ENCODE results near the gene AGBL5. TPM values are rescaled to one million over a fixed set of nuclear protein-coding genes. Genes with fewer than 3 reads are reported as not detected.

AGBL5 gene
- total and polyA plus RNA-seq, 2 of the 13 experiments (the other 11 are each of a cell fraction or from before 2014, with no cell fraction given) = 55.9 to 73.3 TPM

GRCh38 chr2:27069961-27070618 lies 18.6 kb downstream of the AGBL5 start:
- peak overlapping the region; percentile 97 for H3K9ac ChIP-seq (ENCODE audit: insufficient read depth, low read depth, low read length)
- peak overlapping the region; percentile 72 for H3K27ac ChIP-seq (ENCODE audit: extremely low read length, insufficient read depth, low read length)

GRCh38 chr2:27070653-27071276 lies 19.3 kb downstream of the AGBL5 start:
- FAIRE-seq (no peak), ATAC-seq (peak; percentile 2), DNase-seq (ENCODE audit: low spot score) (no peak)
- Histone ChIP-seq H3K27me3 (ENCODE audit: control insufficient read depth in 1 of 2, insufficient read depth in 2 of 2, low read length in 2 of 2) (peaks cover 0 to 16% of the 10 kb centered on the region in 2 experiments; a peak in 2 of 5 replicates), H2AFZ (ENCODE audit: low read length) (no peak overlapping the region), H4K20me1 (ENCODE audit: insufficient read depth, low read length) (no peaks in the 10 kb centered on the region), H3K4me2 (ENCODE audit: low read depth, low read length) (peak overlapping the region; percentile 96), H3K9me3 (ENCODE audit: low read length) (no peaks in the 10 kb centered on the region), H3K9ac (ENCODE audit: insufficient read depth, low read depth, low read length) (peak overlapping the region; percentile 97), H3K79me2 (ENCODE audit: insufficient read depth, low read length) (peaks cover 30% of the 10 kb centered on the region), H3K4me1 (ENCODE audit: insufficient read depth, low read length) (peaks cover 63% of the 10 kb centered on the region), H3K4me3 (replicated peaks in 1 of 3; ENCODE audit: insufficient read depth in 1 of 3, low read depth in 2 of 3, low read length in 3 of 3) (peak overlapping the region; percentile 92 to 99 (median 98)), H3K36me3 (replicated peaks in 1 of 2; ENCODE audit: control insufficient read depth in 1 of 2, insufficient read depth in 2 of 2, low read length in 2 of 2) (peaks cover 15 to 27% of the 10 kb centered on the region in 2 experiments), H3K27ac (ENCODE audit: extremely low read length, insufficient read depth, low read length) (peak overlapping the region; percentile 72)
- 4% methylated on average over 5 of the region's 11 CpGs for WGBS (ENCODE audit: low lambda C conversion rate)
- POLR2A ChIA-PET = interaction anchor here (1.0 to 4.3 kb wide), 13 partner anchors 9 to 557 kb away, joined by 3 to 106 read pairs (median 12); partner anchors contain the start of genes ABHD1, AGBL5, ATRAID and CCDC121
- CTCF ChIA-PET (ENCODE audit: low intra/inter-chr PET ratio, low total read pairs) = no interaction called here
- intact Hi-C loops (cut with micrococcal nuclease; ENCODE audit: unreplicated experiment) = loop anchor here (1.0 kb wide), 1 partner anchor 19 kb away; the partner anchor contains the start of gene AGBL5
- in situ Hi-C loops (cut with HindIII; ENCODE audit: extremely low pct_ligation_motif_present, low pct_unique_long_range_greater_than_20kb) = no loop called here
- BruUV-seq (replicated peaks) = TSS peak; percentile 66
- peak; percentile 18; the same call in 1 of the 2 replicates for TF ChIP-seq NR0B2 (CRISPR knock-in tag; IDR thresholded peaks at IDR 0.05)
- TF ChIP-seq ZNF18 (CRISPR knock-in tag; IDR thresholded peaks at IDR 0.05; ENCODE audit: insufficient replicate concordance) = peak; percentile 58
- TF ChIP-seq ZC3H13 (CRISPR knock-in tag; IDR thresholded peaks at IDR 0.05) = no peak
- 0 out of 2 replicates have a peak, but pooled peaks have one; percentile 31 for TF ChIP-seq ZNF296 (CRISPR knock-in tag; conservative IDR thresholded peaks at IDR 0.05)
- no peak for TF ChIP-seq SMARCE1 (IDR thresholded peaks at IDR 0.05; ENCODE audit: borderline replicate concordance)
- no peak for TF ChIP-seq ZNF570 (CRISPR knock-in tag; IDR thresholded peaks at IDR 0.05; ENCODE audit: borderline replicate concordance)
- TF ChIP-seq THAP9 (CRISPR knock-in tag; IDR thresholded peaks at IDR 0.05; ENCODE audit: borderline replicate concordance) = 0 out of 2 replicates have a peak, but pooled peaks have one; percentile 14

More at GRCh38 chr2:27069961-27070618, 18.6 kb downstream of the AGBL5 start:
- Histone ChIP-seq H3K4me1 (ENCODE audit: insufficient read depth, low read length) (peaks cover 56% of the 10 kb centered on the region), H3K36me3 (replicated peaks in 1 of 2; ENCODE audit: control insufficient read depth in 1 of 2, insufficient read depth in 2 of 2, low read length in 2 of 2) (peaks cover 15 to 27% of the 10 kb centered on the region in 2 experiments), H4K20me1 (ENCODE audit: insufficient read depth, low read length) (no peaks in the 10 kb centered on the region), H3K9me3 (ENCODE audit: low read length) (no peaks in the 10 kb centered on the region), H3K79me2 (ENCODE audit: insufficient read depth, low read length) (peaks cover 30% of the 10 kb centered on the region), H3K4me2 (ENCODE audit: low read depth, low read length) (peak overlapping the region; percentile 96), H3K4me3 (replicated peaks in 1 of 3; ENCODE audit: insufficient read depth in 1 of 3, low read depth in 2 of 3, low read length in 3 of 3) (peak overlapping the region; percentile 92 to 99 (median 98)), H3K27me3 (ENCODE audit: control insufficient read depth in 1 of 2, insufficient read depth in 2 of 2, low read length in 2 of 2) (peaks cover 0 to 14% of the 10 kb centered on the region in 2 experiments; a peak in 2 of 5 replicates), H2AFZ (ENCODE audit: low read length) (no peak overlapping the region)
- no TSS peak for BruUV-seq (replicated peaks)
- TF ChIP-seq ELF4 (CRISPR knock-in tag; IDR thresholded peaks at IDR 0.05; ENCODE audit: borderline replicate concordance) = 0 out of 2 replicates have a peak, but pooled peaks have one; percentile 25
- no peak for TF ChIP-seq NR2F6 (IDR thresholded peaks at IDR 0.05)
- no peak for TF ChIP-seq NR2F6 (CRISPR knock-in tag; IDR thresholded peaks at IDR 0.05)
- TF ChIP-seq THAP11 (CRISPR knock-in tag; IDR thresholded peaks at IDR 0.05) = no peak
- in situ Hi-C loops (cut with HindIII; ENCODE audit: extremely low pct_ligation_motif_present, low pct_unique_long_range_greater_than_20kb) = no loop called here
- FAIRE-seq (no peak), ATAC-seq (no peak), DNase-seq (ENCODE audit: low spot score) (no peak)
- 89% methylated on average over 8 of the region's 8 CpGs for WGBS (ENCODE audit: low lambda C conversion rate)
- intact Hi-C loops (cut with micrococcal nuclease; ENCODE audit: unreplicated experiment) = no loop called here
- CTCF ChIA-PET (ENCODE audit: low intra/inter-chr PET ratio, low total read pairs) = no interaction called here
- POLR2A ChIA-PET = interaction anchor here (2.6 to 3.4 kb wide), 2 partner anchors 17 to 142 kb away, joined by 12 to 88 read pairs; partner anchors contain the start of genes AGBL5, ATRAID and SLC5A6

Measured in HepG2 (cell line).